HG03571 (cell line): Measurements from ENCODE around the gene AOC1.
"Not testable (repeated sequence)": the region's sequence is repeated elsewhere in the genome, so short reads cannot be mapped to it uniquely, and the experiment has no call there.

Experiments
- ATAC-seq: cut with Tn5 transposase; IDR thresholded peaks from one replicate; pipeline ENCODE4 v1.9.1; 2021; ENCODE audit not compliant: unreplicated experiment

Gene AOC1

DNA sequence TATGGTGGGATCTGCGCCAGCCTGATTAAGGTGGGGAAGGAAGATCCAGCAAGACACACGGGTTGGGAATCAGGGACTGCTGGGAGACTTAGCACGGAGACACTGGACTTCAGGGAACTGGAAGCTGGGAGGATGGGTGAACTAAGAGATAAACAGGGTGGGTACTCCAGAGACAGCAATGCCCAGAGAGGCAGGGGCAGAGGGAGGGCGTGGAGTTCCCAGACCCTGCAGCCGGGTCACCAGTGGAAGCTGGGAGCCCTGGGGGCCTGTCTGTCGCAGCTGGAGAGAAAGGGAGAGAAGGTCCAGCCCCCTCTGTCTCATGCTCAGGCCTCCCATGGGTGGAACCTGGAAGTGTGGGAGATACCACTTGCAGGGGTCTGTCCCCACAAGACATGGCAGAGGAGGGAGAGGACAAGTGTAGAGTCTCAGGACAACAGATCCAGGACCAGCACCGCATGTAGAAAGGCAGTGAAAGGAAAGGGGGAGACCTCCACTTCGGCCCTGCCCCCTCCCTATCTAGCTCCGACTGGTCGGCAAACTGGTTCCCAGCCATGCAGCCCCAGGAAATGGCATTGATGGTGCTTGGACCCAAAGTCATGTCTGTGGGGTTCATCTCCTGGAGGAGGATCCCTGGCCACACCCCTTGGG lies 44.4 kb downstream of the AOC1 start:
- no peak for ATAC-seq

DNA sequence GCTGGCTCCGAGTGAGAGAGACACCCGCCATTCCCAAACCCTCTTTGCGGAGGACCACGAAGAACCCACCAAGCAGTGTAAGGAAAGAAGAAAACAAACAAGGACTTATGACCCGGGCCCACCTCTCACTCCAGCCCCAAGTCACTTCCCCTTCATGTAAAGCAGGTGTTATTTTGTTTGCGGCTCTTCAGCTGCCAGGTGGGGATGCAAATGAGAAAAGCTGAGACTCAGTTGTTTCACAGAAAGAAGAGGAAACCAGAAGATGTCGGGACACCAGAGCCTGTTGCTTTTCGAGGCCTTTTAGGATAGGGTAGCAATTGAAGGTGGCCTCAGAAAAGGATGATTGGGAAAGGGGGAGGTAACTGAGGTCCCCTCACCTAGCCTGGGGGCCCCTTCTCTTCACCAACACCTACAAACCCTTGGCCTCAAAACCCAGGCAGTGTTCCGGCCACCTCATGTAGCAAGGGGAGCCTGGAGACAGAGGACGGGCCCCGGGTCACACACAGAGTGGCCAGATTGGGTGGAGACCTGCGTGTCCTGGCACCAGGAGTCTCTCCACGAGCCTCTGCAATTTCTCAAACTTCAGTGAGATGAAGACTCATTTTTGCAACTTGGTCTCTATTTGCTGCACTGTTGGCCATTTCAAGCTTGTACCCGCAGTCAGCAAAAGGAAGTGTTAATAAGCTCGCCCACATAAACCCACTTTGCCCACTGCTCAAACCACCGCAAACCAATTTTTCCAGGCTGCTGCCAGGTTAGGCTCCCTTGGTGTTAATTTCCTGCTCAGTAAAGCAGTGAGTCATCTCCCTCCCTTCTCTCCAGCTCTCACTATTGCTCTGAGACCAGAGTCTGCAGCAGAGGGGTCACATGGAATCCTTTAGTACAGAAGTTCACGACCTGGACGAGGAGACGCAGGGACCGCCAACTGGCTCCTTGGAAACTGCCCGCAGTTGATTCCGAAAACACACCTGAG lies 45.5 kb downstream of the AOC1 start:
- no peak for ATAC-seq

DNA sequence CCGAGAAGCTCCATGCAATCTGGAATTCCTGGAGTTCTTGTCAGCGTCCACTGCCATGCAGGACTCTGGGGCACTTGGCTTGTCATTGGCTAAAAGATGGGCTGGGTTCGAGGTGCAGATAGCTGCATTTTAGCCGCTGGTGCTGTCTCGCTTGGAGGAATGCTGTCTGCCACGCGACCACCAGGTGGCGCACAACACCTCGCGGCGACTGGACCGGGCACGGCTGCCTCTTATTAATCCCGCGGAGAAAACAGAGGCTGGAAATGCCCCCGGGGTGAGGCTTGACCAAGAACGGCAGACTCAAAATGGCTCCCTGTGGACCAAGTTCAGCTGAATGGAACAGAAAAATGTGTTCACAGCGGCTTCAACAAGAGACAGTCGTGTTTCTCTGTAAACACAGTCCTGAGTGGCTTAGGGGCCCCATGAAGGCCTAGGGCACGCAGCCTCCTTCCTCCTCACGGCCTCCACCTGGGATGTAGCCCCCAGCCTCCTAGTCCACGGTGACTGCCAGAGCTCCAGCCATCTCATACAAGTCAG lies 46.2 kb downstream of the AOC1 start:
- ATAC-seq, result no peak

DNA sequence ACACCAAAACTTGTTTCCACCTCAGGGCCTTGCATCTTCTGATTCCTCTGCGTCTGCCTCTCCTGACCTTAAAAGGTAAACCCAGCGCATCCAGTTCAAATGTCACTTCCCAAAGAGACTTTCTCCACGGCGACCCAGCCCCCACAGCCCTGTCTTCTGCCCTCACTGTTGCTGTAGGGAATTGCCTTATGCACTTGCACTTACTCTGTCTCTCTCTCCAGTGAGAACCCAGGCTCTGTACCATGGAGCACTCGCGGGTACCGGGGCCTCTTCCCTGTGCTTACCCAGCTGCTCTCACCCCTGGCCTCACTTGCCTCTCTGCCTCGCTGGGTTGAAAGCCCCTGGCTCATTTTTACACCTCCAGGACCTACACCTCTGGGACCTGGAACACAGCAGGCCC lies 48.4 kb downstream of the AOC1 start:
- ATAC-seq, result no peak

DNA sequence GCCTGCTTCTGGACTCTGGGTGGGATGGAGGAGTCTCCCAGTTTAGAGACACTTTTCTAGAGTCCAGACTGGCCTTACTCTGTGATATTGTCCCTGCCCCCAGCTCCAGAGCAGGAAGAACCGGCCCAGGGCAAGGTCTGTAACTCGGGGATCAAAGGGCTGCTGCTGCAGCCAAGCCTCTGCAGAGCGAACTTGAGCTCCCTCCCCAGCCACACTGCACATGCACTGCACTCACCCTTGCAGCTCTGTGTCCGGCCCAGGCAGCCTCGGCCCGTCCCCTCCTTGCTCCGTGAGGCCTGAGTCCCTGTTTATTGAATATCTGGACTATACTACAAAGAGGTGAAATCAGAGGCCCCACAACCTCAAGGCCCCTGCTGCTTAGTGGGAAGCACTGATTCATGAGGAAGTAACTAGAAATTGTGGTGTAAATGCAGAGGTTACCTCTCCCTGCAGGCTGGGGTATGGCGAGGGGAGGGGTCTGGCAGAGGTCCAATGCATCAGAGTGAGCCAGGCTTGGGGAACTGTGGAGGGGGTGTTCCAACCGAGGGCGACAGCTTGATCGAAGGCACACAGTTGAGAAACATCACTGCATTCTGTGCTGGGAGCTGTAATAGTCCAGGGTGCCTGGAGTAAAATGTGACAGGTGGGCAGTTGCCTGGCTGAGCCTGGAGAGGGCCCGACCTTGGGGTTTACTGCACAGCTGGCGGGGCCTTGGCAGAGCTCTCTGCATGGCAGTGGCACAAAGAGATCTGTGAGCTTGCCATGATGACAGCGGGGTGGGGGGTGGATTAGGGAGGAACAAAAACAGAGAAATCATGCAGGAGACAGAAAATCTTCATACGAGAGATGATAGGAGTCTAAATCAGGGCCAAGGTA lies 49.1 kb downstream of the AOC1 start:
- no peak for ATAC-seq

DNA sequence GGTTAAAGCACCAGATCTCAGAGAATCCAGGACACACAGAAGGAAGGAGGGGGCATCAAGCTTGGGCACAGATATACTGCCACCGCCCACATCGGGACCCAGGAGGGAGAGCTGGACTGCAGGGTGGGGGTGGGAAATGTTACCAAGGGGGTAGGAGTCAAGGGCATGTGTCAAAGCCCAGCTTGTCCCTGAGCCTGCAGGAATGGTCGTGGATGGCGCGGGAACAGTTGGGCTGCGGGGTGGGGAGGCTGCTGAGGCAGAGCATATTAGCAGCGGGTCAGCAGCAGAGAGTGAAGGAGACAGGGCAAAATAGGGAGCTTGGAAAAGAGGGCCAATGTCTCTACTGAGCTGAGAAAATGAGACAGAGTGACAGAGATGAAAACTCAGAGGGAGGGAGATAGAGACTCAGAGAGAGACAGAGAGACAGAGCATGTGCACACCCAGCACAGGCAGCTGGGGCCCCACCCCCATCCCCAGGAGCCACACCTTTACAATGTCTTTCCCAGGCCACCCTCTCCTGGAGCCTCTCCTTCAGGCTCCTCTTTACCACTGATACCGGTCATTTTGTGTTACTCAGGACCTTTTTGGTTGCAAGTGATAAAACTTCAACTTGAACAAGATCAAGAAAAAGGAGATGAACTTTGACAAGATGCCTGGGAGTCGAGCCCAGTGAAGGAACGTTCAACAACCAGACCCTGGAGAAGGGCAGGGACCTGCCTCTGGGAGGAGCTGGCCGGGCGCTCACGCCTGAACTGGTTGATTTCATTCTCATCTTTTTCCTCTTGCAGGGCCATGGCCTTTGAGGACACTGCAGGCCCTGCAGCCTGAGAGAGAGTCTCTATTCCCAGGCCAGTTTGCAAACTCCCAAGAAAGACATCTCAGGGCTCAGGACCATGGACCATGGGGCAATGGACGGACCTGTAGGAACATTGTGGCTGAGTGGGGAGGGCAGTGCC lies 50.0 kb downstream of the AOC1 start:
- ATAC-seq, result no peak

DNA sequence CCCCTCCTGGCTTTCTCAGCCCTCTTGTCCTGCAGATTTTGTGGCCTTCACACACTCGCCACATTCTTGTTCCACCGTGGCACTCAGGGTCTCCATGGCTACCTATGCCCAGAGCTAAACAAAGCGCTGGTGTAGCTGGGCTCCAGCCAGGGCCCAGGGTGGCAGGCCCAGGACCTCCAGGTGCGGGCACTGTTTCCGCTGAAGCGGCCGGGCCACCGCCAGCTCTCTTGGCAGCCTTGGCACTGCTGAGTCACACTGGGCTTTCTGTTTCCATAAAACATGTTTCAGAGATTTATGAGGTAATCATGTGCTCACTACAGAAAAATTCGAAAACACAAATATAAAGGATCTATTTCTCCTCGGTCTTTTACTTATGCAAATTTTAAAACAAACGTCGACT lies 51.3 kb downstream of the AOC1 start:
- ATAC-seq, result no peak

DNA sequence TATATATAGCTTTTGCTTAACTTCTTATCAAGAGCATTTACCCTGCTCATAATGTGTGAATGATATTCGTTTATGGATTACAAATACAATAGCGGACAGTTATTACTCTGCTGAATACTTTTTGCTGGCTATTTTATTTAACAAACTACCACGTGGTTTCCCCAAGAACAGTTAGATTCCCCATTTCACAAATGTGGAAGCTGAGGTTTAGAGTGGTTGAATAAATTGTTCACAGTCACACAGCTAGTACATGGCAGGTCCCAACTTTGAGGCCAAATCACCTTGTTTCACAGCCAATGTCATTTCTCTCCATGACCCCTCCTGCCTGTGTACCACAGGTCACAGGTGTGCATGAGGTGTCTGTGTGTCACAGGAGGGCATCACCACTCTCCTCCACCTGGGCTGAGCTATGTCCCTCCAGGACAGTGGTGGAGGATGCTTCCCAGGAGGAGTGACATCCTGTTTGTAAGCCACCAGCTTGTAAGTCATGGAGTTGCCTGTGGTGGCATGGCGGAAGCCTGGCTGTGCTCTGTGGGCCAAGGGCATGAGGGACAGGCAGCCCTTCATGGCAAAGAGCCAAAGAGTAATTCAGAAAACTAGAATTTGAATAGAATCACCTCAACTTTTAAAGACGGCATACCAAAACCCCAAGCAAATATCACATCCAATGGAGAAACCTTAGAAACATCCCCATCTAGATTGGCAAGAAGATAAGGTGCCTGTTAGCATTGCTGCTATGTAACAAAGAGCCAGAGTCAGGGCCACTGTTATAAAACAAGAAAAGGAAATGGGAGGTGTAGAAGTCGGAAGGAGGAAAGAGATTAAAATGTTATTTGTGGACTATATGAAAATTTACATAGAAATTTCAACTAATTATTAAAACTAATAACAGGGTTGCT lies 51.9 kb downstream of the AOC1 start:
- ATAC-seq, result no peak

DNA sequence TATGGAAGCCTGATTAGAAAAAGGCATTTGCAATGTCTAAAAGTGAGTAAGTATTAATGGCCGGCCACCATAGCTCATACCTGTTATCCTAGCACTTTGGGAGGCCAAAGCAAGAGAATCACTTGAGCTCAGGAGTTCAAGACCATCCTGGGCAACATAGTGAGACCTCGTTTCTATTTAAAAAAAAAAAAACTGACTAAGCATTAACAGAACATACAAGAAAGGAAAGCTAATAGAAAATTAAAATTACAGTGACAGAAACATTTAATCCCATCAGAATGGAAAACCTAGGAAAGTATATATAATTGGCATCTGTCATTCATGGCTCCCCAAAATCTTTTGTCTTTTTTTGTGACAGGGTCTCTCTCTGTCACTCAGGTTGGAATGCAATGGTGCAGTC lies 55.9 kb downstream of the AOC1 start:
- ATAC-seq, result no peak

DNA sequence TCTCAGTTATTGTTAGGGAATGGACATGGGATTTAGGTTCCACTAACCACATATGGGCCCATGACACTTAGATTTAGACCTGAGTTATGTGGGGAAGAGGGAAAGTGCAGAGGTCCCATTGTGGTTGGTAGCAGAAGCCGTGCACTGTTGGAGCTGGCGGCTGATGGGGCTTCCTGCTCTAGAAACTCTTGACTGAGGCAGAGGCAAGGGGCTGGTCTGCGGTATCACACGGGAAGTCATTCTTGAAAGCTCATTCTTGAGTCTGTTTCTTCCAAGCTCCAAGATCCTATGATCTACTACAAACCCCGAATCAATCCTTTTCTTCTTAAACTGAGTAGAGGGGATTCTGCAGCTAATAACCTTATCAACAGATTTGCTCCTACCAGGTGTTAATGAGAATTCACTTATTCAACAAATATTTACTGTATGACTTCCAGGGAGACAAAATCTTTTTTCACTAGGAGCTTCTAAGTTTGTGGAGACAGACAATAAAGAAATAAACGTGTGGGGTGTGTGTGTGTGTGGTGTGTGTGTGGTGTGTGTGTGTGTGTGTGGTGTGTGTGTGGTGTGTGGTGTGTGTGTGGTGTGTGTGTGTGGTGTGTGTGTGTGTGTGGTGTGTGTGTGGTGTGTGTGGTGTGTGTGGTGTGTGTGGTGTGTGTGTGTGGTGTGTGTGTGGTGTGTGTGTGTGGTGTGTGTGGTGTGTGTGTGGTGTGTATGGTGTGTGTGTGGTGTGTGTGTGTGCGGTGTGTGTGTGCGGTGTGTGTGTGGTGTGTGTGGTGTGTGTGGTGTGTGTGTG lies 57.1 kb downstream of the AOC1 start:
- no peak for ATAC-seq

DNA sequence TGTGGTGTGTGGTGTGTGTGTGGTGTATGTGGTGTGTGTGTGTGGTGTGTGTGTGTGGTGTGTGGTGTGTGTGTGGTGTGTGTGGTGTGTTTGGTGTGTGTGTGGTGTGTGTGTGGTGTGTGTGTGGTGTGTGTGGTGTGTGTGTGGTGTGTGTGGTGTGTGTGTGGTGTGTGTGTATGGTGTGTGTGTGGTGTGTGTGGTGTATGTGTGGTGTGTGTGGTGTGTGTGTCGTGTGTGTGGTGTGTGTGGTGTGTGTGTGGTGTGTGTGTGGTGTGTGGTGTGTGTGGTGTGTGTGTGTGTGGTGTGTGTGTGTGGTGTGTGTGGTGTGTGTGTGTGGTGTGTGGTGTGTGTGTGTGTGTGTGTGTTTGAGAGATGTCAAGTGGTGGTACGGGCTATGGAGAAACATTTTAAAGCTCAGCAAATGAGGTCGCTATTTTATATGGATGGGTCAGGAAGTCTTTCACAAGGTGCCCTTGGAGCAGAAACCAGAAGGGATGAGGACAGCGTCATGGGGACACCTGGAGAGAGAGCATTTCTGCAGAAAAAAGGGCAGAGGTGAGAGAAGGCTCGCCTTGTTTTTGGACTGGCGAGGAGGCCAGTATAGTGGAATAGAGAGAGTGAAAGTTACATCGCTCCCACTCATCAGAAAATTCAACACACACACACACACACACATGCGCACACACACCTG lies 58.1 kb downstream of the AOC1 start:
- ATAC-seq, result not testable (repeated sequence)

DNA sequence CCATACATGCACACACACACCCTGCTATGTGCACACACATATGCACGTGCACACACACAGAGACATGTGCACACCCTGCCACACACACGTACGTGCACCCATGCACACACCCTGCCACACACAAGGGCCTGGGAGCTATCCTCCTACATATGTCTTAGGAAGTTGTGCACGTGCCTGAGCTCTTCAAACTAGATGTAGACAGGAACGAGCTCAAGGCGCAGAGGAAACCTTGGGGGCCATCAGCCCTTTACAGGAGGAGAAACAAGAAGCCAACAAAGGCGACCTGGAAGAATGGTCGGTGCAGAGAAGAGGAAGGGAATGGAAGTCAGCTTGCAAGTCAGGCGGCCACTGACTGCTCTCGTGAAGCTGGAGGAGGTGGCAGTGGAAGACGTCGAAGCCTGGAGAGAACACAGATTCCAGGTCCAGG lies 58.7 kb downstream of the AOC1 start:
- ATAC-seq, result no peak
